HG03378 (cell line): ENCODE measurements around the gene ZNF467.
A peak's percentile ranks its signal among the peaks of the same experiment; 100 is the strongest.

Experiments
- ATAC-seq: cut with Tn5 transposase; IDR thresholded peaks from one replicate; pipeline ENCODE4 v1.9.1; 2021; ENCODE audit warnings: mild to moderate bottlenecking, moderate library complexity; ENCODE audit not compliant: unreplicated experiment

ZNF467 gene

DNA sequence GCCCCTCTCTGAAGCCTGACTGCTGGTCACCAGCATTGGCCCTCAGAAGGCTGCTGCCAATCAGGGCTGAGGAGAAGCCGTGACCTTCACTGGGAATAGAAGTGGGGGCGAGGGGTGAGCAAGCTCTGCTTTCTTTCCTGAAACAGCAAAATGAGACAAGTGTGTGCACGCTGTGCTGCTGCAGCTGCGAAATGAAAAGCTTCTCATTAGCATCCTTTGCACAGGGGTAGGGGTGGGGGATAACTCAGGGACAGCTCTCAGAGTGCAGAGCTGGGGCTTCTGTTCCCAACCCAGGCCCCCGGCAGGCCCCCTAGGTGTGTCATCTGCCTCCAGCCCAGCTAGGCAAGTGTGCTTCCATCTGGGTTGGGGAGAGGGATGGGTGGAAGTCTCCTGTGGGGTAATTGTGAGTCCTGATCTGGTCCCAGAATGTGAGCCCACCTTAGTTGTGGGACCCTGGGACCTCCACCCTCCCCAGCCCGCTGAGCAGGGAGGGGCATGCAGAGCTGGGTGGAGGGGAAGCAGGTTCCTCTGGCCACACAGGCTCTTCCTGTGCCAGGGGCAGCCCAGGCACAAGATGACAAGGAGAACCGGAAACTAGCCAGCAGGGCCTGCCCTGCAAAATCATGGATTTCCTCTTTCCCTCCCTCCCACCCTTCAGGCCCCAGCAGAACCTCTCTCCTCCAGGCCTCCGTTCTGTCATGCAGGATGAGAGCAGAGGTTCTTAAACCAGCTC lies 22.2 kb downstream of the ZNF467 start:
- no peak for ATAC-seq

DNA sequence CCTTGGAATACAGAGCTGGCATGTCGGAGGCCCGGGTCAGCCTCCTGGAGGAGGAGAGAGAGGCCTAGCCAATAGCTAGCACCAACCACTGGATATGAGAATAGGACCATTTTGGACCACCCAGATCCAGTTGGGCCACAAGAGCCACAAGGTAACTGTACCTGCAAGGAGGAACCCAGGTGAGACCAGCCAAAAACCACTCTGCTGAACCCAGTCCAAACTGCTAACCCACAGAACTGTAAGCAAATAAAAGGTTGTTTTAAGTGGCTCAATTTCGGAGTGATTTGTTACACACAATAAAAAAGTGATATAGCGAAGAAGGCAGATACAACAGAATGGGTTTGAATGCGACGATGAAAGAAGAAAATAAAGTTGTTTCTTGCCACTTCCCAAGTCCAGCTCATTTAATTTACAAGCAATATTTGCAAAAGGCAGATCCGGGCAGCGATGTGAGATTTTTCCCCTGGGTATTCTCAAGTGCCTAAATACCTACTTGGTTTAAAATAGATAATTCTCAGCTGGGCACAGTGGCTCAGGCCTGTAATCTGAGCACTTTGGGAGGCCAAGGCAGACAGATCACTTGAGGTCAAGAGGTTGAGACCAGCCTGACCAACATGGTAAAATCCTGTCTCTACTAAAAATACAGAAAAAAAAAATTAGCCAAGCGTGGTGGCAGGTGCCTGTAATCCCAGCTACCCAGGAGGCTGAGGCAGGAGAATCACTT lies 23.1 kb downstream of the ZNF467 start:
- ATAC-seq, result no peak

DNA sequence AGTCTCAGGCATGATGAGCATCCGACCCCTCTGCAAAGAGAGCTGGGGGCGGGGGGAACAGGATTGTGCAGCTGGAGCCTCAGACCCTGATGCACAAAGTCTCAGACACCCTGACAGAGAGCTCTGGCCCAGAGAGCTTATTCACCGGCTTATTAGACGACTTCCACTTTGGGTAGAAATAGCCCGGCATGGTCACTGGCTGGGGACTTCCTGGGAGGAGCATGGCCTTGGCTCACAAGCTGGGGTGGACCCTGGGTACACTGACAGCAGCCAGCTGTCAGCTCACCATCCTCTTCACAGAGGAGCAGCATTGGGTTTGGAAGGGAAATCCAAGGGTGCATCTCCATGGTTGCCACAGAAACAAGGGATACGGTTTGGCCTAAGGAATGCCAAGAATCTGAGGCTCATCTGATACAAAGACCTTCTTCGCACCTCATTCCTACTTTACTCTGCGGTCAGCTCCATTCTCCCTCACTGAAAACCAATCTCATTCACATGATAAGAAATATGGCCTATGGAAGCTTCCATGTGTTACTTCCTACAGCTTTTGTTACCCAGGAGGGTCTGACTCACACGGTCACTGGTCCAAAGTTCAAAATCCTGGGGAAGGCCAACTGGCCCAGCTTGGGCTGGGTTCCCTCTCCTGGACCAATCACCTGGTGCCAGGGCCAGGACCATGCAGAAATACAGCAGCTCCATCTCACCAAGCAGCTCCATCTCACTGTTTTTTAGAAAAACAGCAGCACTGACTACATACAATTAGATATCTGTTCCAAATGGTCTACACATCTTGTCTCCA lies 25.1 kb downstream of the ZNF467 start:
- ATAC-seq, result no peak

DNA sequence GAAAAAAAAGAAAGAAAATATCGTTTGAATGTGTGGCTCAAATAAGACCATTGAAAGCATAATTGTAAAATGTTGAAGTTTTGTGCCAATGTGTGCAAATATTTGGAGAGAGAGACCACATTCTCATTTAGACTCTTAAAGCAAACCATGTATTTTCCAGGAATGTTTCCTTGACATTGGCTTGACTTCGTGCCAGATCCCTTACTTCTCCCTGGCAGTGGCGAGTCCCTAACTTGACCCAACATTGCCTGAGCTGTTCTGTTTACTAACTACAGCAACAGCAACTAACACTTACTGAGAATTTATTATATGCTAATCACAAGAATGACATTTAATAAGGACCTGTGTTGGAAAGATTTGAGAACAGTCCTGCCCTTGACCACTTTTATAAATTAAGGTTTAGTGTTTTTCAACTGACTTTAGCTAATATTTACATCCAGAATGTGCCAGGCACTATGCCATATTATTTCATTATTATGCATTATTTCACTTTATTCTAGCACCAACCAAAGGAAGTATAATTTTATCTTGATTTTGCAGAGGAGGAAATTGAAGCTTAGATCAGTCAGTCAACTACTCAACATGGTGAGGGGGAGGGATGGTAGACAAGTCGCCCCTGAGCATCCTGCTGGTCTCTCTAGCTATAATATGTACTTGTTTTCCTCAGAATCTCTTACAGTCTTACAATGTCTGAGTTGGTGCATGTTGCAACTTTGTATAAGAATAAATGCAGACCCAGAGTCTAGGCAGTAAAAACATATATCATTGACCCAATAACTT lies 29.7 kb downstream of the ZNF467 start:
- no peak for ATAC-seq

DNA sequence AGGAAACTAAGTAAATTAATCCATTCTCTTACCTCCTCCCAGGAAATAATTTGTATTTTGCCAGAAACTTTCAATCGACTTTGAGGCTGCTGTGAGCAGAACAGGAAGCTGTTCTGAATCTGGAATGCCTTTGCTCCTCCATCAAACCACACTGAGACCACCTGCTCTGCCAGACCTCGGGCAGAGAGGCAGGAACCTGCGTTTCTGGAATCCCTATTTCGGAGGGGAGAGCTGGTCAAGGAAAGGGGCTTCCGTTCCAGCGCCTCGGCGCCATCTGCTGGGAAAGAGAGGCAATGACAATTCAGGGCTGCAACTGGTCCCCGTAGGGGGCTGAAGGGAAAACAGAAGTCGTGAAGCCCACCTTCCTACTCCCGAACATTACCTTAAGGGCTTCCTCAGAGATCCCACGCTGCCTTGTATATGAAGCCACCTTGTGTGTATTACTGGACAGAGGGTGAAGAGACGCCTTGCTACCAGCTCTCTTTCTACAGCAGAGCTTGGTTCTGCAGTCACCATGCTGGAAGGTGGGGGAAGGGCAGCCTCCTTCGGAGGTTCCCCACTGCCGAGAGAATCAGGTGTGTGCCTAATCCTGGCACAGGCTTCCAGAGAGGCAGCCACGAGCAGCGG lies 31.2 kb downstream of the ZNF467 start:
- ATAC-seq, result peak; percentile 61

DNA sequence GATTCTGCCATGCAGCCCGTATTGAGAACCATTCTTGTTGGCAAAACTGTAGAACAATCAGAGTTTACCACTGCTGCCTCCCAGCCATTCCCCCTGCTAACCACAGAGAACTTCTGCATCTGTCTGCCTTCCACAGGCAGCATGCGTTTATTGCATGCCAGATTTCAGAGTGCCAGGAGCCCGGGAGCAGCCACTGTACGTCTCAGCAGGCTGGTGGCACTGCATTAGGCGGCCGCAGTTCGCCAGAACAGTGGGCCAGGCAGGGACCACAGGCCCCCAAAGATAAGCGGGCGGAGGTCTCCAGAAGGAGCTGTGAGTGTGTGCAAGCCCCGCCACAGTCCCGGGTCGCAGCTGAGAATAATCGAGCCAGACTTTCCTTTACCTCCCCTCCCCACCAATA lies 31.8 kb downstream of the ZNF467 start:
- ATAC-seq, result no peak

DNA sequence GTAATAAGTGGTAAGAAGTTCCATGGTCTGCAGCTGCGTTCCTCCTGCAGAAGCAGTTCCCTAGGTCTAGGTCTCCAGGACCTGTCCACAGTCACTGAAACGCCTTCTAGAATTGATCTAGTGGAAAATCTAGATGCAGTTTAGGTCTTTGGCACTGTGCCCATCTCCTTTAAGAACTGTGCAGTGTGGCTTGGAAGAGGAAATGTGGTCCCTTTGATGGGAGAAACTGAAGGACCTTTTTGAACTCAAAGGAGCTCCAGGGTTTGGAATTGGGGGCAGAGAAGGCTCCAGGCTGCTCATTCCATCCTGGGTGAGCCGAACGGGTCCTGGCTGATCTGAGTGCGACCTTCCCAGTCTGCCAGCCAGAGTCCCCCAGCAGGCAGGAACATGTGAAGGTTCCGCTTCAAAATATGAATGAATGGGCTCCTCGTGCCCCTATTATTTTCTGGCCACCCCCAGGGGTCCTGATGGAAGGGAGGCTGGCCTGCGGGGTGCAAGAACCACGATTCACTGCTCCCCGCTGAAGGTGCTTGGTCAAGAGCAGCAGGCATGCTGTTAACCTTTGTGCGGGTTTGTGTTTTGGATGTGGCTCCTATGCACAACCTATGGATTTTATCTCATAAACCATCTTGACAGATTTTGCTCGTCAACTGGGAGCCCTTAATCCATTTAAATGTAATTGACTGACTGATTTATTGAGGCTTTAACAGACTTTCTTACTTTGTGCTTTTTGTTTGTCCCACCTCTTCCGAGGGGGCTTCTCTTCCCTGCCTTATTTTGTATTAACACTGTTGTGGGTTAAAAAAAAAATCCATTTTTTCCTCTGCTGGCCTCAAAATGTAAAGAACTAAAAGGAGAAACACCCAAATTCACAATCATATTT lies 36.7 kb downstream of the ZNF467 start:
- ATAC-seq, result no peak

DNA sequence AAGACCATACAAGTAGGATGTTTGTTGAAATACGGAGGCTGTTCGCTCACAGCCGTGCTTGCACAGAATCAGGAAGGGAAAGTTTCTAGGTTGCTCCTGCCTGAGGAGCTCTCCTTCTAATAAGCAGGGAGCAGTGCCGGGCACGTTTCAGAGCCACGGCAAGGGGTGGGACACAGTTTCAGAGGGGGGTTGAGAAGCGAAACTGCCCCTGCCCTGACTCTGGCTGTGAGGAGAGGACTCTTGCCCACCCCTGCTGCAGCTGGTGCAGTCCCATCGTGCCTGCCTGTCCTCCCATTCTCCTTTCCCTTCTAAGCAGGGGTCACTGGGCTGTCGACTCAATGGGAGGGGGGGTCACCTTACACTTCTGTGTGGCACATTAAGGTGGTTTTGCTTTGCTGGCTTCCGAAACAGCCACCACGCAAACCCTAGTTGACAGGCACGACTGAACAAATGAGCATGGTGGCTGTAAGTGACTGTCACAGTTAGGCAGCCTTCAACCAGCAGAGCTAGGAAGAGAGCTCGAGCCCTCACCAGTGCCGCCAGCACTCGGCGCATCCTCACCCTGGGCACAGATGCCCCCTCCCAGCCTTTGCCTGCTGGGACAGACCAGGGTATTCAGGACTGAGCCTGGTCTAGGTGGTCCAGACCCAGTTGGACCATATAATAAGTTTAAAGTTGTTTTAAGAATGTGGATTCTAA lies 37.5 kb downstream of the ZNF467 start:
- ATAC-seq, result no peak

DNA sequence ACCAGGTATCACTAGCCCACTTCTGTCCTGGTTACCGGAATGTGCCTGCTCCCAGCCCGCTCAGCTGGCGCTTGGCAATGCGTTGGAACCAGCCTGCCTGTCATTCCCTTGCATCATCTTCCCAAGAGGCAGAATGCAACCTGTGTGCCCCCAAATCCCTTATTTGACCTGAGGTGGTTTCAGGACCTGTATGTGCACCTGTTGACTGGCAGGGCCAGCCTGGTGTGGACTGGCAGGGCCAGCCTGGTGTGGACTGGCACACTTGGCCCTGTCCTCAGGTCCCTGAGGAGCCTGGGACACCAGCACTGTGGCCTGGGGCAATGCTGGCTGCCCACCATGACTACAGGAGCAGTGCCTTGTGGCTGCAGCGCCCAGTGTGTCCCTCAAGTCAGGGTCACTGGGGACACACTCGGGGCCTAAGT lies 38.2 kb downstream of the ZNF467 start:
- no peak for ATAC-seq

DNA sequence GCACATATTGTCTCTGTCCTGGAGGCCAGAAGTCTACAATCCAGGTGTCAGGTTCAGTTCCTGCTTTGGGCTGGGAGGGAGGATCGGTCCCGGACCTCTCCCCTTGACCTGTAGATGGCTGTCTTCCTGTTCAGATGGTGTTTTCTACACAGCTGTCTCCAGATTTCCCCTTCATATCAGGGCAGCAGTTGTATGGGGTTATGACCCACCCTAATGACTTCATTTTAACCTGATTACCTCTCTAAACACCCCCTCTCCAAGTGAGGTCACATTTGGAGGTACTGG lies 38.7 kb downstream of the ZNF467 start:
- no peak for ATAC-seq

DNA sequence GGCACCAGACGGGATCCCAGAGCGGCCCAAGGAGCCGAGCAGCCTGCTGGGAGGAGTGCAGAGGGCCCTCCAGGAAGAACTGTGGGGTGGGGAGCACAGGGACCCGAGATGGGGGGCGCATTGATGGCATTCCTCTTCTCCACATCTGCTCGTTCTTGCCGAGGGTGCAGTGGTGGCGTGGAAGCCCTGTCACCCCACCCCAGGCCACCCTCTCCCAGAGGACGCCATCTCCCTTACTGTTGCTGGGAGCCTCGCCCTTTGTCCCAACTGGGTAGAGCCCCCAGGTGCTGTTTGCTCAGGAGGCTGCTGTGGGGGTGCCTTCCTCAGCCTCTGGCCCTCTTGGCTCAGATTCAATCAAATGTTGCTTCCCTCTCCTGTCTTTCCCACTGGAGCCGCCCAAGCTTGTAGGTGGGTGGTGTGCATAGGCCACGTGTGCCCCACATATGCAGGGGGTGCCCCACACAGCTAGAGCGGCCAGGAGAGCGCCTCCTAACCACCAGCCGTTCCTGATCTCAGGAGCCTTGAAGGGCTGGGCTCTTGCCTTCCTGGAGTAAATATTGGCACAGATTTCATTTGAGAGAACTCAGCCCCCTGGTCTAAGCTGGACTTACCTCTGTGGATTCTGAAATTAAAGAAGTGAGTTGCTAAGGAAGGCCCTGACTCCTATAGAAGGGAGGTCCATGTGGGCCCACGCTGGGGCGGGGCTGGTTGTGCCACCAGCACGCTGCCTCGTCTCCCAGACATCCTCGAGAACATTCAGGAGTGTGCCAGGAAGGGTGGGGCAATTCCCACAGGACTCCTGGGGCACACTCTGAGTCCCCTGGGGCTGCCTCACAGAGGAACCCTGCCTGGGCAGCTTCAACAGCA lies 39.2 kb downstream of the ZNF467 start:
- ATAC-seq, result no peak

DNA sequence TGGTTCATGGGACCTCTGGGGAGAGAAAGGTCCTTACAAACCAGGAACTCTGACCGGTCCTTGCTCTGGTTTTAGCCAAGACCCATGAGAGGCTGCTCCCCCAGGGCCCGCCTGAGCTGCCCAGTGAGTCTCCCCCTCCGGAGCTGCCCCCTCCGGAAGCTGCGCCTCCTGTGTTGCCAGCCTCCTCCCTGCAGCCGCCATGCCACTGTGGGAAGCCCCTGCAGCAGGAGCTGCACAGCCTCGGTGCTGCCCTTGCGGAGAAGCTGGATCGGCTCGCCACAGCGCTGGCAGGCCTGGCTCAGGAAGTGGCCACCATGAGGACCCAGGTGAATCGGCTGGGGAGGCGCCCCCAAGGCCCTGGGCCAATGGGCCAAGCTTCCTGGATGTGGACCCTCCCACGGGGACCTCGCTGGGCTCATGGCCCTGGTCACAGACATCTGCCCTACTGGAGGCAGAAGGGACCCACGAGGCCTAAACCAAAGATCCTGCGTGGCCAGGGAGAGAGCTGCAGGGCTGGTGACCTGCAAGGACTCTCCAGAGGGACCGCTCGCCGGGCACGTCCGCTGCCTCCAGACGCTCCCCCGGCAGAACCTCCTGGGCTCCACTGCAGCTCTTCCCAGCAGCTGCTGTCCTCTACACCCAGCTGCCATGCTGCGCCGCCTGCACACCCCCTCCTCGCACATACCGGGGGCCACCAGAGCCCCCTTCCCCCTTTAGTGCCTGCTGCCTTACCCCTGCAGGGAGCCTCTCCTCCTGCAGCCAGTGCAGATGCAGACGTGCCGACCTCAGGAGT lies 40.1 kb downstream of the ZNF467 start:
- no peak for ATAC-seq

DNA sequence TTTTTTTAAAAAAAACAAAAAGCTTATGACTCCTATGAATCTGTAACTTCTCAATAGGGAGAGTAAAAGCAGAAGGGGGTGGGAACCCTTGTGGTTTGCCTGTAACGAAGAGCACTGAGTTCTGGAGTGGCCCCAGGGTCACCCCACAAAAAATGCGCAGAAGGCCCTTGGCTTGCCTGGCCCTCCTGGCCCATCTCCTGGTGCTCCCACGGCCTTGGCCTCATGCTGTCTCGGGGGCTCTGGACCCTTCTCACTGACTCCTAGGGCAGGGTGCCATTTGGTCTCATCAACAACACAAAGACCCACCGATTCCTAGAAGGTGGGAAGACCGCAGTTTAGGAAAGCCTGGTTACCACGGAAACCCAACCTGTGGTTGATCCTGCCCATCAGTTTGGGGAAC lies 40.8 kb downstream of the ZNF467 start:
- no peak for ATAC-seq

DNA sequence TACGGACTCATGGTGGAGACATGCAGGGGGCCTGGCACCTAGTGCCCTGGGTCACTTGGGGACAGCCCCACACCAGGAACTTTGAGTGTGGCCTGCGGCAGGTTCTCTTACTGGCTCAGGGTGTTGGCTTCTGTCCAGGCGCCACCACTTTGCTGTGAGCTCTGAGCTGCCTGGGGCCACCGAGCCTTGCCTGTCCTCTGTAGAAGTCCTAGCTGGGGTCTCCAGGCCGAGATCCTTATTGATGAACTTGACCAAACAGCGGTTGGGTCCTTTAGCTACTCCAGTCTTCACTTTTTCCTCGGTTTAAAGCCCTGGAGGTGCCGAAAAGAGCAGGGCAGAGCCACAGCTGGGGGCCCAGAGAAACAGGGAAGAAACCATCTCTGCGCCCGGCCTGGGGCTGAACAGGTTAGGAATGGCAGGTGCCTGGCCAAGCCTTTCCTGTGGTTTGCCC lies 41.3 kb downstream of the ZNF467 start:
- no peak for ATAC-seq

DNA sequence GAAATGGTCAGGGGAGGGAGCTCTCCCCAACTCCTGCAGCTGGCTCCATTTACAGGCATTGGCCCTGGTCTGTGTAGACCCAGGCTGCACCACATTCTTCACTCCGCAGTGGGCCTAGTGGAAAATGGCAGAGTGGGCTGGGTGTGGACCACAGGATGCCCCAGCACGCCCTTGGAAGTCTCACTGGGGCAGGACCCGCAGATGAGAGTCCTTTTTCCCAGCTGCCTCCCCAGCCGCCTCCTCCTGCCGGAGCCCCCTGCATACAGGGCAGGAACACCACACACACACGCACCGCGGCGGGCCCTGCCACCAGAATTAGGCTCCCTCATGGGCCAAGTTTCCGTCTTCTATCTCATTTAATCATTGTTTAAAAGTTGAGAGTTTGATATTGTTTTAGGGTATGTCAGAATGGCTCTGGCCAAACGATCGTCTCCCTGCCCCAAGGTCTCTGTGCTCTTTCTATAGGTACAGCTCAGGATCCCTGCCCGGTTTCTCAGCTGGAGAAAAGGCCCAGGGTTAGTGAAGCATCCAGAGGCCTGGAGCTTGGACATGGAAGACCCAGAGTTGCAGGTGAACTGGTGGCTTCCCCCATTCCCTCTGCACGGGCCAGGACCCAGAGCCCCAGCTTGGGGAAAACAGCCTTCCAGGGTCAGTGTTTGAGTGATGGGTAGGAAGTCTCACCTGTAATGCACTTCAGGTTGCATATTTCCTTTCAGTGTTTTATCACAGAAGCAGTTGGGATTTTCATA lies 42.0 kb downstream of the ZNF467 start:
- no peak for ATAC-seq

DNA sequence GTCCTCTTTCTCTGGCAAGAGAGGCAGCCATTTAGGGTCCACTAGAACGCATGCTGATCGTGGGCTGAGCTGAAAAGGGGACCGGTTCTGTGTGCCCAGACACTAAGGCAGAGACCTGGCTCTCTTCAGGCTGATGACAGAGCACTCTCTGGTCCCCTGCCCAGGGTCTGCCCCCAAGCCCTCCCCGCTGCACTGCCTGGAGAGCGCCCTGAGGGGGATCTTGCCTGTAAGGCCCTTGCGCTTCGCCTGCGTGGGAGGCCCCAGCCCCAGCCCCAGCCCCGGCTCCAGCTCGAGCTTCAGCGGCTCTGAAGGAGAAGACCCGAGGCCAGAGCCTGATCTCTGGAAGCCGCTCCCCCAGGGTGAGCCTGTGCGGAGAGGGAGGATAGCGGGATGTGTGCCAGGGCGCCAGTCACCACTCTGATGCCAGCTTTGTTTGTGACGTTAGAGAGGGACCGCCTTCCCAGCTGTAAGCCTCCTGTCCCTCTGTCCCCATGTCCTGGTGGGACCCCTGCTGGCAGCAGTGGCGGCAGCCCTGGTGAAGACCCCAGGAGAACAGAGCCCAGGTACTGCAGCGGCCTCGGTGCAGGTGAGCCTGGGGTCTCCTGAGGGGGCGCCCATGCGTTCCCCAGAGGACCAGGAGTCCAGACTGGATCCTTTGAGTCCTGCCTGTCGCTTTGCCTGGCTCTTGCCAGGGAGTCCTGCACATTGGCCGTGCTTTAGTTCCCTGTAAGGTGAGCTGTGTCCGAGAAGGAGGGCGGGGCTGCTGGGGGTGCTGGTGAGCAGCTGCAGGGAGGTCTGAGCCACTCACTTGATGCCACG lies 43.2 kb downstream of the ZNF467 start:
- ATAC-seq, result no peak
